ENCODE measurements around the gene SOCS6. TPM values are rescaled to one million over a fixed set of nuclear protein-coding genes. Genes with fewer than 3 reads are reported as not detected.

SOCS6 gene
- total RNA-seq, 1 donor from 2014 or later = 3.2 TPM

Other genes with a start within 250 kb of the SOCS6 start
- gene RTTN, start 83.4 kb upstream of the SOCS6 start, total RNA-seq = 28.3 and 30.6 TPM in 2 replicates

Measured in T-helper 2 cell treated with Interferon-gamma antibody and Interleukin-4, amounts not matched to agents 100 ng/mL and 5 ng/mL, for 36 hours (primary cell).